ENCODE results near the gene SRC.
"Not testable (repeated sequence)": the region's sequence is repeated elsewhere in the genome, so short reads cannot be mapped to it uniquely, and the experiment has no call there.

SRC gene

DNA sequence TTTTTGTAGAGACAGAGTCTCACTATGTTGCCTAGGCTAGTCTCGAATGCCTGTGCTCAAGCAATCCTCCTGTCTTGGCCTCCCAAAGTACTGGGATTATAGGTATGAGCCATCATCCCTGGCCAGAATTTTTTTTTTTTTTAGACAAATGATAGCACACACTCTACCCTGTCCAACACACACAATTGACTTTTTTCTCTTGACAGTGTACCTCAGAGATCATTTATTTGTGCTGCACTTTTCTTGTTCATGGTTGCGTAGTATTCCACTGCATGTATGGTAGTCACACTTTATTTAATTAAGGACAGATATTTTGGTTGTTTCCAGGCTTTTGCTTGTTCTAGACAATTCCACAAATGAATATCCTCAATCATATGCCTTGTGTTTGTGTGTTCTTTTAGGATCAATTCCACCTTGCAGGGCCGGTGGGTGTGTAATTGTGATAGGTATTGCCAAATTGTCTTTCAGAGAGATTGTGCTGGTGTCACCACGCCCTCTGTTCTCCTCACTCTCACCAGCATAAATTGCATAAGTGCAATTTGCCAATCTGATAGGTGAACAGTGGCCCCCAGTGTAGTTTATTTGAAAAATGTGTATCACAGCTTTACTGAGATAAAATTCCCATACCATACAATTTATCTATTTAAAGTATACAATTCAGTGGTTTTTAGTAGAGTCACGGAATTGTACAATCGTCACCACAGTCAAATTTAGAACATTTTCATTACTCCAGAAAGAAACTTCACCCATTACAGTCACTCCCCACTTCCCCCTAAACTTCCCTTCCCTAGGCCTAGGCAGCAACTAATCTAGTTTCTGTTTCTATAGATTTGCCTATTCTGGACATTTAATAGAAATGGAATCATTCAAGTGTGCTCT is 20.1 kb downstream of the SRC start:
- DNase-seq, result no peak

GRCh38 chr20:37366743-37367142 is 20.8 kb downstream of the SRC start:
- DNase-seq, result no peak

- DNase-seq, result no peak
Observed at GRCh38 chr20:37369846-37370245, 23.9 kb downstream of the SRC start.

DNA sequence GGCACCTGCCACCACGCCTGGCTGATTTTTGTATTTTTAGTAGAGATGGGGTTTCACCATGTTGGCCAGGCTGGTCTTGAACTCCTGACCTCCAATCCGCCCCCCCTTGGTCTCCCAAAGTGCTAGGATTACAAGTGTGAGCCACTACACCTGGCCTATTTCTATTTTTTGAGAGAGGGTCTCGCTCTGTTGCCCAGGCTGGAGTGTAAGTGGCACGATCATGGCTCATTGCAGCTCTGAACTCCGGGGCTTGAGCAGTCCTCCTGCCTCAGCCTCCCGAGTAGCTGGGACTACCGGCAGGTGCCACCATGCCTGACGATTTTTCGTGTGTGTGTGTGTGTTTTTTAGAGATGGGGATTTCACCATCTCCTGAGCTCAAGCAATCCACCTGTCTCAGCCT is 25.9 kb downstream of the SRC start:
- DNase-seq, result not testable (repeated sequence)

- no peak for DNase-seq
Observed at GRCh38 chr20:37372441-37372840, 26.5 kb downstream of the SRC start.

DNA sequence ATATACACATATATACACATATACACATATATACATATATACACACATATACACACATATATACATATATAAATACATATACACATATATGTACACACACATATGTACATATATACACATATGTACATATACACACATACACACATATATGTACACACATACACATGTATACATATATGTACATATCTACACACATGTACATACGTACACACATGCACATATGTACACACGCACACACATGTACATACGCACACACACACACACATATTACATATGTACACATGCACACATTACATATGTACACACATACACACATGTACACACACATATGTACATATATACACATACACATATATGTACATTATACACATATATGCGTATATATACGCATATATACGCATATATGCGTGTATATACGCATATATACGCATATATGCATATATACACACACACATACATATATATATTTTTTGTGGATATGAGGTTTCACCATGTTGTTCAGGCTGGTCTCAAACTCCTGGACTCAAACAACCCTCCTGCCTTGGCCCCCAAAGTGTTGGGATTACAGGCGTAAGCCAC is 27.2 kb downstream of the SRC start:
- DNase-seq, result no peak

DNA sequence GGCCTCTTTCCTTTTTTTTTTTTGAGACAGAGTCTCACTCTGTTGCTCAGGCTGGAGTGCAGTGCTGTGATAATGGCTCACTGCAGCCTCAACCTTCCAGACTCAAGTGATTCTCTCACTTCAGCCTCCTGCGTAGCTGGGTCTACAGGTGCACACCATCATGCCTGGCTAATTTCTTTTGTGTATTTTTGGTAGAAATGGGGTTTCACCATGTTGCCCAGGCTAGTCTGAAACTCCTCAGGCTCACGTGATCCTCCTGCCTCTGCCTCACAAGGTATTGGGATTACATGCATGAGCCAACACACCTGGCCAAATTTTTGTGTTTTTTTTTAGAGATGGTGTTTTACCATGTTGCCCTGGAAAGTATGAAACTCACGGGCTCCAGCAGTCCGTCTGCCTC is 29.3 kb downstream of the SRC start:
- no peak for DNase-seq

GRCh38 chr20:37376324-37376723 is 30.4 kb downstream of the SRC start:
- no peak for DNase-seq

- DNase-seq, result no peak
Observed at GRCh38 chr20:37376791-37377190, 30.9 kb downstream of the SRC start.

GRCh38 chr20:37377346-37378081 is 31.6 kb downstream of the SRC start:
- no peak for DNase-seq

GRCh38 chr20:37378420-37378784 is 32.5 kb downstream of the SRC start:
- DNase-seq, result no peak

DNA sequence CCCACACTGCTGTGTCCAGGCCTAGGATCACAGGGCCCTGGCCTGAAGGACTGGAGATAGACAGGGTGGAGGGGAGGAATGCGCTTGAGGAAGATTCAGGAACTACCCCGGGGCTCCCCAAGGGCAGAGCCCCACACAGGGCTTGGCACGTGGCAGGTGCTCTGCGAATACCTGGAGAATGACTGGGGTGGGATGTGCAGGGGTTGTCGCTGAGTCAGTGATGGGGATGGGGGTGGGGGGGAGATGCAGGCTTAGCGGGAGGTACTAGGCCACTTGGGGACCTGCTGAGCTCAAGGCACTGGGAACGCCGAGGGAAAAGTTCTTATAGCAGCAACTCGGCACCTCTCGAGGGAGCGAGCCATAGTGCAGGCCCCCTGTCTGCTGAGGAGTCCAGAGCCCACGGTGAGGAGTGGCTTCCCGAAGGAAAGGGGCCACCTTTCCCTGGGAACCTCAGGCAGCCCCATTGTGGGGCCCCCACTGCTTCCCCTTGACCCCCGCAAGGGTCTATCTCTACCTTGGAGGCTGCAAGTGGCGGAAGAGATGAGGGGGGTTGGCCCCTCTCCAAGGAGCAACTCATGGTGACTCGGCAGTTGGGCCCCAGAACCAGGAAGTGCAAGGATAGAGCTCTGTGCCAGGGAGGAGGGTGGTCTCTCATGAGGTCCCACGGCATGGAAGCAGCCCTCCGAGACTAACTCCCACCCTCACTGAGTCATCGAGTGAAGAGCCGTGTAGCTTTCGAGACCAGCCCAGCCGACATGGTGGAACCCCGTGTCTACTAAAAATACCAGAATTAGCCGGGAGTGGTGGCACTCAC is 33.1 kb downstream of the SRC start:
- DNase-seq, result no peak

- no peak for DNase-seq
Observed at GRCh38 chr20:37379967-37380828, 34.3 kb downstream of the SRC start.

DNA sequence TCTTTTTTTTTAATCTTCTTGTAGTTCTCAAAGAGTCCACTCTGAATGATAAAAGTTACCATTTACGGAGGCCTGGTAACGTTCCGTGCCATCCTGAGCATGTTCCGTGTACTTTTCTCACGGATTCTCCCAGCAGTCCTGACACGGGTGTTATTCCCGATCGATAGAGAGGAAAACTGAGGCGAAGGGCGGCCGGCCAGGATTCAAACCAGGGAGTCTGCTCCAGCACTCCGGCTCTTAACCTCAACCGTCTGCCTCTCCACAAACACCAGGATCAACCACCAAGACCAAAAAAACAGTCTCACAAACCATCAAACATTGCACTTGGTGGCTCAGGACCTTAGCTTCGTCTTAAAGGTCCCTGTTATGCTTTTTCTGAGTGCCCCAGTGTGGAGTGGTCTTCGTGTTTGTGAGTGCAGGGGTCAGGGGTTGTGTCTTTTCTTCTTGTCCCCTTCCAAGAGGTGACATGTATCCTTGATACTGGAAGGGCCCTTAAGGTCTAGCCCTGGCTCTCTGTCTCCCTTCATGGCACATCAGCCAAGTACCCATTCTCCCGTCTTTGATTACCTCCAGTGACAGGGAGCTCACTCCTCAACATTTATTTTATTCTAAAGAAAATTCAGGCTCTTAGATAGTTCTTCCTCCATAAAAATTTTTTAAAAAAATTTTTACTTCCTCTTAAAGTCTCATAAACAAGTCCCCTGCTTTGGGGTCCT is 35.1 kb downstream of the SRC start:
- DNase-seq, result no peak

DNA sequence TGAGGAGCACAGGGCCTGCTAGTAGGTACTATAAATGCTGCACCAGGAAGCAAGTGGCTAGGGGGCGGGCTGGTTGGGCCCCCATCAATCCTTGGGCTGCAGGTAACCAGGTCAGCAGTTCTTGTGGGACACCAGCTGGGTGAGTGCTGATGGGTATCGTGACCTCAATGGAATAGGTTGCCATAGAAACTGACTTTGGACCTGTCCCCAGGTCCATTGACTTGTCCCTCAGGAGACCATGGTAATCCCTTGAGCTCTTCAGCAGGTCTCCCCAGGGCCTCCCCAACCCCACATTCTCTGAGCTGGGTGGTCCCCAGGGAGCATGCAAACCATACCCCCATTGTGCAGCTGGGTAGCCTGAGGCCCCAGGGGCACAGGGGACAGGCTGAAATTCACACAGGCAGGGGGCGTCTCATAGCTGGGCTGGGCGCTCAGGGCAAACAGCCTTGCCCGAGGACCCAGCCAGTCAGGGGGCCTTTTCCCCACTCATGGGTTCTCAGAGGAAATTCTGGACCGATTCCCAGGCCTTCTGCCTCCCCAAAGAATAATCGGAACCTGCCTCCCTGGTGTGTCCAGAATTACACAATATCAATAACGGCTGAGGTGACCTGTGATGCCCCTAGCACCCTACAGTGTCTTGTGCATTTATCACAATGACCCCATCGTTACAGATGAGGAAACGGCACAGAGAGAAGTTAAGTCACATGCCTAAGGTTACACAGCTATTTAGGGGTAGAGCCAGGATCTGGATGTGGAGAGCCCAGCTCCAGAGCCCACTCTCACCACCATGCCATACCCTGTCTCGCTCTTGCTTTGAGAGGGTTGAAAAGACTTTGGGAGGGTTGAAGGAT is 35.9 kb downstream of the SRC start:
- no peak for DNase-seq

- no peak for DNase-seq
Observed at GRCh38 chr20:37382482-37383120, 36.7 kb downstream of the SRC start.

DNA sequence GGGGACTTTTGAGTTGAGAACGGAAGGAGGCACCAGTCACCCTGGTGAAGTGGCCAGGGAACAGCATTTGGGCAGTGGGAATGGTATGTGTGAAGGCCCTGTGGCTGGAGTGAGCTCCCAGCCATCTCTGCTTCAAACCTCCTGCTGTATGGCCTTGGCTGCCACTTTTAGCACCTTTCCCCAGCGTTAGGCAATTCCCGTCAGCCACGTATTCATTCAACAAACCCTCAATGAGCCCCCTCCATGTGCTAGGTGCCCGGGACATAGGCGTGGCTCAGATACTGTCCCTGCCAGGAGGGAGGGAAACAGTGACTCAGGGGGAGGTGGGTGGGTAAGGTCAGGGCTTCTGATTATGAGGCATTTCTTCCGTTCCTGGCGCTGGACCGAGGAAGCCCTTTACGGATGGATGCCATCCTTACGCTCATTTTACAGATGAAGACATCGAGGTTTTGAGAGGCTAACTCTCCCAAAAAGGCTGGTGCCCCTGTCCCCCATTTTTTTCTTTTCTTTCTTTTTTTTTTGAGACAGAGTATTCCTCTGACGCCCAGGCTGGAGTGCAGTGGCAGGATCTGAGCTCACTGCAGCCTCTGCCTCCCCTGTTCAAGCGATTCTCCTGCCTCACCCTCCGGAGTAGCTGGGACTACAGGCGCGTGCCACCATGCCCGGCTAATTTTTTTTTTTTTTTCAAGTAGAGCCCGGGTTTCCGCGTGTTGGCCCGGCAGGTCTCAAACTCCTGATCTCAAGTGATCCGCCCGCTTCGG is 37.5 kb downstream of the SRC start:
- no peak for DNase-seq

GRCh38 chr20:37384683-37385174 is 38.8 kb downstream of the SRC start:
- DNase-seq, result no peak

- no peak for DNase-seq
Observed at GRCh38 chr20:37385176-37385575, 39.2 kb downstream of the SRC start.

Data from cerebellar nuclear complex (tissue), 1 donor.